Measurements from ENCODE around the gene ALDH3A1. TPM values are rescaled to one million over a fixed set of nuclear protein-coding genes. Genes with fewer than 3 reads are reported as not detected.

The ALDH3A1 gene
- total and polyA plus RNA-seq, 9 of the 15 experiments (the other 6 are each of a cell fraction or from before 2014, with no cell fraction given): not detected

DNA sequence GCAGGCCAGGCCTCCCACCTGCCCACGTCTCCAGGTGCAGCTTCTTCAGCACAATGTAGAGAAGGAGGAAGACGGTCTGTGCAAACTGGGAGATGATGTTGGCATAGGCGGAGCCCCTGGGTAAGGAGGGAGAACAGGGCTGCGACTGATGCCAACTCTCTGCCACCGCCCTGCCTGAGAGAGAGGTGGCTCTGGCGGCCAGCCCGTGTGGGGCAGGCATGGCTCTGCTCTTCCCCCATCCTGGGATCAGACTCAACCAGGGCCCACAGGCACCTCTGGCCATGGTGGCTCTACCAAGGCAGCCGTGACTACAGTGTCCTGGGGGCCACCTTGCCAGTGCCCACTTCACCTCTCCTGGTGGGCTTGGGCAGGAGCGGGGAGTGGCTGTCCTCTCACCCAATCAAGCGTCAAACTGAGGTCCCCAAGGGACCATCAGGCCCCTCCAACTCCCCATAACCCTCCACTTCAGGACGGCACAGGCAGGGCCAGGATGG lies 40.3 kb downstream of the ALDH3A1 start:
- Histone ChIP-seq H4K20me1 (replicated peaks; ENCODE audit: control insufficient read depth, insufficient read depth, low read length) (no peaks in the 10 kb centered on the region; the same call in 1 of the 2 replicates), H3K4me2 (ENCODE audit: insufficient read depth, low read length) (no peak overlapping the region), H3K4me1 (replicated peaks in 1 of 2; ENCODE audit: control insufficient read depth in 2 of 2, insufficient read depth in 2 of 2, low read length in 2 of 2) (0 out of 5 replicates have a peak, but pooled peaks cover 0 to 3% of the 10 kb centered on the region in 2 experiments), H3K79me2 (ENCODE audit: control insufficient read depth, insufficient read depth, low read length) (no peaks in the 10 kb centered on the region), H3K9ac (ENCODE audit: insufficient read depth in 1 of 2, low read depth in 2 of 2, low read length in 2 of 2) (no peak overlapping the region), H3K27me3 (ENCODE audit: control insufficient read depth in 2 of 2, insufficient read depth in 2 of 2, low read length in 2 of 2) (peaks cover 0 to 17% of the 10 kb centered on the region in 2 experiments; a peak in 1 of 5 replicates), H2AFZ (ENCODE audit: low read depth, low read length) (no peak overlapping the region), H3K9me3 (replicated peaks; ENCODE audit: control insufficient read depth, insufficient read depth, low read depth, low read length) (no peaks in the 10 kb centered on the region), H3K9me1 (ENCODE audit: control insufficient read depth, insufficient read depth, low read length) (no peaks in the 10 kb centered on the region), H3K4me3 (no peak overlapping the region), H3K27ac (ENCODE audit: extremely low read depth, low read depth, low read length) (no peak overlapping the region), H3K36me3 (ENCODE audit: control insufficient read depth, insufficient read depth, low read length) (no peaks in the 10 kb centered on the region)
- intact Hi-C loops (cut with micrococcal nuclease) (no loop called here), in situ Hi-C loops (cut with MboI) (no loop called here)
- no TSS peak for BruUV-seq (replicated peaks)
- DNase-seq (ENCODE audit: extremely low read depth in 1 of 4, low spot score in 3 of 4) (peak in 1 of 4 experiments; percentile 1), FAIRE-seq (no peak), ATAC-seq (no peak)
- CTCF ChIA-PET (ENCODE audit: low intra/inter-chr PET ratio): no interaction called here
- 1% methylated on average over 9 of the region's 11 CpGs for WGBS (ENCODE audit: insufficient coverage, low coverage, missing lambda C conversion rate)
- POLR2A ChIA-PET: no interaction called here
- TF ChIP-seq FUS (optimal IDR thresholded peaks at IDR 0.05; ENCODE audit: low read depth, low read length) (no peak), EP400 (IDR thresholded peaks at IDR 0.05) (no peak), NR0B1 (IDR thresholded peaks at IDR 0.05; ENCODE audit: partially characterized antibody) (no peak), ZNF124 (CRISPR knock-in tag; IDR thresholded peaks at IDR 0.05) (no peak), ZSCAN32 (CRISPR knock-in tag; IDR thresholded peaks at IDR 0.05) (no peak), ZNF146 (CRISPR knock-in tag; IDR thresholded peaks at IDR 0.05; ENCODE audit: unreplicated experiment) (no peak), EGR1 (conservative IDR thresholded peaks at IDR 0.05) (no peak)
- TF ChIP-seq, protein P1, sequence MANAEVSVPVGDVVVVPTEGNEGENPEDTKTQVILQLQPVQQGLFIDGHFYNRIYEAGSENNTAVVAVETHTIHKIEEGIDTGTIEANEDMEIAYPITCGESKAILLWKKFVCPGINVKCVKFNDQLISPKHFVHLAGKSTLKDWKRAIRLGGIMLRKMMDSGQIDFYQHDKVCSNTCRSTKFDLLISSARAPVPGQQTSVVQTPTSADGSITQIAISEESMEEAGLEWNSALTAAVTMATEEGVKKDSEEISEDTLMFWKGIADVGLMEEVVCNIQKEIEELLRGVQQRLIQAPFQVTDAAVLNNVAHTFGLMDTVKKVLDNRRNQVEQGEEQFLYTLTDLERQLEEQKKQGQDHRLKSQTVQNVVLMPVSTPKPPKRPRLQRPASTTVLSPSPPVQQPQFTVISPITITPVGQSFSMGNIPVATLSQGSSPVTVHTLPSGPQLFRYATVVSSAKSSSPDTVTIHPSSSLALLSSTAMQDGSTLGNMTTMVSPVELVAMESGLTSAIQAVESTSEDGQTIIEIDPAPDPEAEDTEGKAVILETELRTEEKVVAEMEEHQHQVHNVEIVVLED (CRISPR knock-in tag; IDR thresholded peaks at IDR 0.05): no peak
- TF ChIP-seq, protein P2, sequence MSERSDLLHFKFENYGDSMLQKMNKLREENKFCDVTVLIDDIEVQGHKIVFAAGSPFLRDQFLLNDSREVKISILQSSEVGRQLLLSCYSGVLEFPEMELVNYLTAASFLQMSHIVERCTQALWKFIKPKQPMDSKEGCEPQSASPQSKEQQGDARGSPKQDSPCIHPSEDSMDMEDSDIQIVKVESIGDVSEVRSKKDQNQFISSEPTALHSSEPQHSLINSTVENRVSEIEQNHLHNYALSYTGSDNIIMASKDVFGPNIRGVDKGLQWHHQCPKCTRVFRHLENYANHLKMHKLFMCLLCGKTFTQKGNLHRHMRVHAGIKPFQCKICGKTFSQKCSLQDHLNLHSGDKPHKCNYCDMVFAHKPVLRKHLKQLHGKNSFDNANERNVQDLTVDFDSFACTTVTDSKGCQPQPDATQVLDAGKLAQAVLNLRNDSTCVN (CRISPR knock-in tag; IDR thresholded peaks at IDR 0.05): no peak

Data from K562 (cell line).